Aortic smooth muscle cell (primary cell): ENCODE measurements around the gene KLHDC3. TPM values are rescaled to one million over a fixed set of nuclear protein-coding genes. Genes with fewer than 3 reads are reported as not detected.

Experiments used
- total RNA-seq: library from RNA; depleted of rRNA; stranded (reverse); fragments of >200 nt; gene quantifications from 2 replicates; pipeline ENCODE4 v1.2.3, GENCODE V29; 2014

The KLHDC3 gene
- total RNA-seq: 78.5 and 82.6 TPM in 2 replicates

GRCh38 chr6:43013843-43014433 lies at the start of gene KLHDC3, which contains the start of gene MEA1:
KLHDC3 (plus strand) TSS chr6:43014249; CDS start chr6:43017193, 2,944 bp downstream.
MEA1 (minus strand) TSS chr6:43013946; CDS start chr6:43013813, 133 bp downstream.

GRCh38 chr6:42978839-42979522 lies 35.1 kb upstream of the KLHDC3 start, which contains the start of gene PEX6:
PEX6 (minus strand) TSS chr6:42979181; CDS start chr6:42979150, 31 bp downstream.

GRCh38 chr6:42984001-42984923 lies 29.8 kb upstream of the KLHDC3 start, which contains the start of gene PPP2R5D:
PPP2R5D (plus strand) TSS chr6:42984570; CDS start chr6:42984678, 108 bp downstream.

GRCh38 chr6:43021270-43022047 lies 7.4 kb downstream of the KLHDC3 start, which contains the start of gene RRP36:
RRP36 (plus strand) TSS chr6:43021623; CDS start chr6:43021655, 32 bp downstream.

GRCh38 chr6:43053545-43054205 lies 39.6 kb downstream of the KLHDC3 start, which contains the start of gene CUL7:
CUL7 (minus strand) TSS chr6:43053851; CDS start chr6:43052788, 1,063 bp downstream.

GRCh38 chr6:43059168-43060033 lies 45.4 kb downstream of the KLHDC3 start, which contains the start of the genes KLC4 and MRPL2:
KLC4 (plus strand) TSS chr6:43059631; CDS start chr6:43061336, 1,705 bp downstream.
MRPL2 (minus strand) TSS chr6:43059434; CDS start chr6:43059381, 53 bp downstream.

Other genes starting within 250 kb of the KLHDC3 start
- 6.2 and 8.0 TPM in 2 replicates for gene BICRAL, start 232.2 kb upstream of the KLHDC3 start, total RNA-seq
- gene RPL7L1, start 134.6 kb upstream of the KLHDC3 start, total RNA-seq: 78.2 and 79.4 TPM in 2 replicates
- gene PTCRA, start 98.2 kb upstream of the KLHDC3 start, total RNA-seq: 0.12 TPM in 1 of 2 replicates, not detected in the other
- gene CNPY3, start 84.8 kb upstream of the KLHDC3 start, total RNA-seq: 25.8 and 31.8 TPM in 2 replicates
- gene GNMT, start 53.5 kb upstream of the KLHDC3 start, total RNA-seq: 0.19 TPM in 1 of 2 replicates, not detected in the other
- gene PEX6, start 35.1 kb upstream of the KLHDC3 start, total RNA-seq: 24.0 and 35.3 TPM in 2 replicates
- gene PPP2R5D, start 29.7 kb upstream of the KLHDC3 start, total RNA-seq: 37.7 and 40.0 TPM in 2 replicates
- gene MEA1, start 303 bp upstream of the KLHDC3 start, total RNA-seq: 81.7 and 91.8 TPM in 2 replicates
- 100.0 and 110 TPM in 2 replicates for gene RRP36, start 7.4 kb downstream of the KLHDC3 start, total RNA-seq
- 28.1 and 36.9 TPM in 2 replicates for gene CUL7, start 39.6 kb downstream of the KLHDC3 start, total RNA-seq
- gene MRPL2, start 45.2 kb downstream of the KLHDC3 start, total RNA-seq: 15.3 and 16.6 TPM in 2 replicates
- gene KLC4, start 45.4 kb downstream of the KLHDC3 start, total RNA-seq: 11.4 and 15.2 TPM in 2 replicates
- 13.2 and 13.7 TPM in 2 replicates for gene PTK7, start 62.1 kb downstream of the KLHDC3 start, total RNA-seq
- gene SRF, start 157.0 kb downstream of the KLHDC3 start, total RNA-seq: 14.5 and 15.7 TPM in 2 replicates
- 21.3 and 23.7 TPM in 2 replicates for gene CUL9, start 167.9 kb downstream of the KLHDC3 start, total RNA-seq
- gene DNPH1, start 215.2 kb downstream of the KLHDC3 start, total RNA-seq: 42.3 and 45.3 TPM in 2 replicates
- under 0.01 TPM in 2 replicates for gene TTBK1, start 229.2 kb downstream of the KLHDC3 start, total RNA-seq